Psoas muscle (tissue), 8 donors: ENCODE results near the gene OR2F2. TPM values are rescaled to one million over a fixed set of nuclear protein-coding genes. Genes with fewer than 3 reads are reported as not detected.
A peak's percentile ranks its signal among the peaks of the same experiment; 100 is the strongest.

Source experiments
- ATAC-seq, 4 donors: fragments of 200-7000 bp; cut with Tn5 transposase; one replicate each; pipeline ENCODE4 v1.9.1; 2020; ENCODE audit warnings: moderate library complexity in 3 of 4, mild to moderate bottlenecking in 2 of 4
- DNase-seq, 2 donors: peaks; one replicate each; pipeline ENCODE4 v3.0.0-alpha.2; 2020
- H3K27ac ChIP-seq: fragments of 200-600 bp; one replicate; pipeline ENCODE4 v1.8.0; 2022
- H3K27me3 ChIP-seq, 3 donors: fragments of 200-600 bp in 1 of 3; one replicate each; pipeline versions ENCODE4 v1.6.1 to v1.8.0; 2013 to 2022; ENCODE audit warnings: low read length in 2 of 3, mild to moderate bottlenecking in 2 of 3, moderate library complexity in 1 of 3; ENCODE audit not compliant: insufficient read depth in 3 of 3
- H3K36me3 ChIP-seq, 2 donors: fragments of 200-600 bp in 1 of 2; one replicate each; pipeline versions ENCODE4 v1.6.1 to v1.8.0; 2013 to 2022; ENCODE audit warnings: low read depth in 1 of 2, mild to moderate bottlenecking in 1 of 2, moderate library complexity in 1 of 2; ENCODE audit not compliant: insufficient read depth in 1 of 2
- H3K4me1 ChIP-seq: fragments of 200-600 bp; one replicate; pipeline ENCODE4 v1.8.0; 2022
- H3K4me3 ChIP-seq: fragments of 200-600 bp; one replicate; pipeline ENCODE4 v1.8.0; 2022; ENCODE audit warnings: mild to moderate bottlenecking
- H3K9me3 ChIP-seq: fragments of 200-600 bp; one replicate; pipeline ENCODE4 v1.8.0; 2022
- WGBS, 3 donors: extraction: QIAGEN DNeasy Blood & Tissue Kit; methylation state at CpG; one replicate each; pipeline versions ENCODE4 v1.1.6 to v1.1.7; 2013; 5-methylcytosine and 5-hydroxymethylcytosine counted together
- intact Hi-C, 2 donors: fragments of 100-400 bp; cut with DNase I; formaldehyde crosslinking; loops; one replicate each; pipeline versions ENCODE4 v1.11.0 to v1.14.2; 2022
- polyA plus RNA-seq, 3 donors: library from polyadenylated mRNA; stranded (reverse); fragments of 200-250 nt; gene quantifications; one replicate each; pipeline ENCODE4 v1.2.3, GENCODE V29; 2013
- total RNA-seq, 4 donors: library from RNA; stranded (reverse); fragmentation: NEBNext Ultra II Directional in 2 of 4; extraction: Animal tissue kit (Norgen Biotek cat#: 25700) in 2 of 4; gene quantifications; one replicate each; pipeline versions ENCODE4 v1.2.1 to v1.2.4, GENCODE V29; 2021 to 2023
- TF ChIP-seq, protein P1 (sequence below): fragments of 200-600 bp; IDR thresholded peaks from one replicate; pipeline ENCODE4 v1.8.0; 2022; ENCODE audit warnings: antibody characterized with exemption
- donor health status: healthy with polysubstance abuse.
- donor health status: DM: no; HTN: no; CAD: no; lungs with moderate emphysema.
- donor health status: Bipolar disorder and iron deficiency.
- donor health status: healthy.
- donor health status: DM: yes; HTN: yes; CAD: no.
- donor health status: DM: no; HTN: no; CAD: no.
- donor health status: DM: no; HTN: no; CAD: no.
- donor health status: DM: yes; HTN: yes; CAD: no.

Gene OR2F2
- total and polyA plus RNA-seq, 7 donors, result not detected

- TF ChIP-seq, protein P1, sequence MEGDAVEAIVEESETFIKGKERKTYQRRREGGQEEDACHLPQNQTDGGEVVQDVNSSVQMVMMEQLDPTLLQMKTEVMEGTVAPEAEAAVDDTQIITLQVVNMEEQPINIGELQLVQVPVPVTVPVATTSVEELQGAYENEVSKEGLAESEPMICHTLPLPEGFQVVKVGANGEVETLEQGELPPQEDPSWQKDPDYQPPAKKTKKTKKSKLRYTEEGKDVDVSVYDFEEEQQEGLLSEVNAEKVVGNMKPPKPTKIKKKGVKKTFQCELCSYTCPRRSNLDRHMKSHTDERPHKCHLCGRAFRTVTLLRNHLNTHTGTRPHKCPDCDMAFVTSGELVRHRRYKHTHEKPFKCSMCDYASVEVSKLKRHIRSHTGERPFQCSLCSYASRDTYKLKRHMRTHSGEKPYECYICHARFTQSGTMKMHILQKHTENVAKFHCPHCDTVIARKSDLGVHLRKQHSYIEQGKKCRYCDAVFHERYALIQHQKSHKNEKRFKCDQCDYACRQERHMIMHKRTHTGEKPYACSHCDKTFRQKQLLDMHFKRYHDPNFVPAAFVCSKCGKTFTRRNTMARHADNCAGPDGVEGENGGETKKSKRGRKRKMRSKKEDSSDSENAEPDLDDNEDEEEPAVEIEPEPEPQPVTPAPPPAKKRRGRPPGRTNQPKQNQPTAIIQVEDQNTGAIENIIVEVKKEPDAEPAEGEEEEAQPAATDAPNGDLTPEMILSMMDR, result no peak
- H3K27ac ChIP-seq, result peak overlapping the region; percentile 61
- intact Hi-C loops, result loop anchor here in 1 of 2 donors (2.0 kb wide), 1 partner anchor 13 kb away; no protein-coding TSS in a partner anchor
- peaks cover 10% of the 10 kb centered on the region for H3K4me1 ChIP-seq
- H3K27me3 ChIP-seq, result no peaks in the 10 kb centered on the region
- DNase-seq (peak; percentile 29 to 43), ATAC-seq (no peak)
- H3K4me3 ChIP-seq, result peak overlapping the region; percentile 90
- no peaks in the 10 kb centered on the region for H3K36me3 ChIP-seq
- 52 to 56% (median 55%) methylated on average over 5 of the region's 5 CpGs for whole genome bisulfite sequencing, 3 donors
- no peaks in the 10 kb centered on the region for H3K9me3 ChIP-seq
Observed at GRCh38 chr7:143900230-143900766, 34.7 kb upstream of the OR2F2 start.

- peak; percentile 35 to 70 for DNase-seq
- Histone ChIP-seq H3K4me3 (peak overlapping the region; percentile 90), H3K27me3 (no peaks in the 10 kb centered on the region), H3K27ac (peak overlapping the region; percentile 88), H3K36me3 (no peaks in the 10 kb centered on the region), H3K9me3 (no peaks in the 10 kb centered on the region), H3K4me1 (peaks cover 10% of the 10 kb centered on the region)
- peak; percentile 44 to 64 (median 54) for ATAC-seq
- WGBS, 3 donors, result 0 to 1% (median 0%) methylated on average over 14 of the region's 14 CpGs
- TF ChIP-seq, protein P1, result no peak
- intact Hi-C loops, result loop anchor here in 1 of 2 donors (2.0 kb wide), 1 partner anchor 14 kb away; no protein-coding TSS in a partner anchor
Observed at GRCh38 chr7:143901332-143901667, 33.7 kb upstream of the OR2F2 start.

- 0 to 1% (median 0%) methylated on average over 44 to 50 of the region's 50 CpGs for WGBS, 3 donors
- Histone ChIP-seq H3K36me3 (no peaks in the 10 kb centered on the region), H3K4me1 (peaks cover 10% of the 10 kb centered on the region), H3K4me3 (peak within 1 kb of the TSS; percentile 90), H3K27ac (peak within 1 kb of the TSS; percentile 88), H3K9me3 (no peaks in the 10 kb centered on the region), H3K27me3 (no peaks in the 10 kb centered on the region)
- intact Hi-C loops, result loop anchor here in 1 of 2 donors (2.0 kb wide), 1 partner anchor 15 kb away; no protein-coding TSS in a partner anchor
- peak; percentile 98 to 99 (median 99) for ATAC-seq
- TF ChIP-seq, protein P1, result no peak
- DNase-seq, result peak; percentile 96 to 97
Observed at GRCh38 chr7:143901668-143902331, 33.2 kb upstream of the OR2F2 start, which contains the start of gene TCAF1. TSS of gene TCAF1 (minus strand) at chr7:143902176. CDS start at chr7:143876608, 25,568 bp downstream.

- DNase-seq (peak in 1 of 2 donors; percentile 43), ATAC-seq (no peak)
- WGBS, 3 donors, result 67 to 68% (median 68%) methylated on average over 14 of the region's 14 CpGs
- TF ChIP-seq, protein P1, result no peak
- Histone ChIP-seq H3K4me1 (peaks cover 10% of the 10 kb centered on the region), H3K4me3 (peak overlapping the region; percentile 90), H3K27me3 (no peaks in the 10 kb centered on the region), H3K27ac (peak overlapping the region; percentile 88), H3K9me3 (no peaks in the 10 kb centered on the region), H3K36me3 (no peaks in the 10 kb centered on the region)
- intact Hi-C loops, result no loop called here
Observed at GRCh38 chr7:143902332-143902899, 32.6 kb upstream of the OR2F2 start.
